IMR-90 (cell line): ENCODE measurements around the gene C16orf74. TPM values are rescaled to one million over a fixed set of nuclear protein-coding genes. Genes with fewer than 3 reads are reported as not detected.

ENCODE experiments used
- ATAC-seq: fragments of 200-7000 bp; cut with Tn5 transposase; 2 replicates; pipeline ENCODE4 v1.9.1; 2020; ENCODE audit warnings: low read depth, mild to moderate bottlenecking, moderate library complexity
- BruUV-seq: library from RNA; stranded (reverse); fragments of 400-500 nt; replicated peaks from 2 replicates; lab custom pipeline; 2021; lab: Mats Ljungman, UMichigan
- CTCF ChIA-PET: fragments of 300-600 bp; formaldehyde crosslinking; extraction: SDS; loops from one replicate; lab custom pipeline; 2021; ENCODE audit warnings: antibody characterized with exemption; lab: Yijun Ruan, JAX
- POLR2A ChIA-PET: fragments of 300-600 bp; sonication (Branson Sonifier 250); formaldehyde crosslinking; loops from one replicate; lab custom pipeline; 2022; ENCODE audit warnings: antibody characterized with exemption; ENCODE audit not compliant: unreplicated experiment; lab: Charles Lee
- DNase-seq: peaks from one replicate; pipeline ENCODE4 v3.0.0; 2013
- H2AFZ ChIP-seq: replicated peaks from 2 replicates; pipeline ENCODE3; 2013; ENCODE audit warnings: low read length, mild to moderate bottlenecking; ENCODE audit not compliant: poor library complexity
- H2AK5ac ChIP-seq: 2 replicates; pipeline ENCODE4 v1.6.1; 2013; ENCODE audit warnings: low read depth, low read length, inconsistent platforms
- H2AK9ac ChIP-seq: replicated peaks from 2 replicates; pipeline ENCODE3; 2013; ENCODE audit warnings: mild to moderate bottlenecking, low read depth, low read length, moderate library complexity; ENCODE audit not compliant: poor library complexity
- H2BK120ac ChIP-seq: 2 replicates; pipeline ENCODE4 v1.6.1; 2013; ENCODE audit warnings: low read depth, low read length, inconsistent platforms
- H2BK15ac ChIP-seq: 3 replicates; pipeline ENCODE4 v1.6.1; 2013; ENCODE audit warnings: low read depth, low read length, inconsistent platforms
- H2BK20ac ChIP-seq: 2 replicates; pipeline ENCODE4 v1.6.1; 2013; ENCODE audit warnings: low read depth, mild to moderate bottlenecking, inconsistent platforms, low read length, moderate library complexity
- H2BK5ac ChIP-seq: 2 replicates; pipeline ENCODE4 v1.6.1; 2013; ENCODE audit warnings: mild to moderate bottlenecking, low read depth, low read length, inconsistent platforms; ENCODE audit not compliant: poor library complexity, severe bottlenecking
- H3K14ac ChIP-seq: replicated peaks from 2 replicates; pipeline ENCODE4 v1.6.1; 2013; ENCODE audit warnings: low read depth, low read length, inconsistent platforms
- H3K18ac ChIP-seq: 2 replicates; pipeline ENCODE4 v1.6.1; 2013; ENCODE audit warnings: low read depth, low read length, control low read depth
- H3K23ac ChIP-seq: 2 replicates; pipeline ENCODE4 v1.6.1; 2013; ENCODE audit warnings: low read depth, low read length, inconsistent platforms
- H3K27ac ChIP-seq: 2 replicates; pipeline ENCODE4 v1.5.1; 2013; ENCODE audit warnings: mild to moderate bottlenecking, control low read depth, low read length; ENCODE audit not compliant: insufficient read depth
- H3K27me3 ChIP-seq: 2 replicates; pipeline ENCODE4 v1.6.1; 2013; ENCODE audit warnings: low read length; ENCODE audit not compliant: control insufficient read depth, insufficient read depth
- H3K36me3 ChIP-seq: 2 replicates; pipeline ENCODE4 v1.6.1; 2013; ENCODE audit warnings: low read length, mixed read lengths; ENCODE audit not compliant: control insufficient read depth, insufficient read depth
- H3K4ac ChIP-seq: 2 replicates; pipeline ENCODE4 v1.6.1; 2013; ENCODE audit warnings: low read depth, low read length, inconsistent platforms
- H3K4me1 ChIP-seq: 2 replicates; pipeline ENCODE4 v1.6.1; 2013; ENCODE audit warnings: low read length, mixed read lengths; ENCODE audit not compliant: control insufficient read depth, insufficient read depth
- H3K4me2 ChIP-seq: 2 replicates; pipeline ENCODE4 v1.6.1; 2013; ENCODE audit warnings: low read depth, mild to moderate bottlenecking, control low read depth, low read length, moderate library complexity
- H3K4me3 ChIP-seq: 2 replicates; pipeline ENCODE4 v1.5.1; 2013; ENCODE audit warnings: low read depth, mild to moderate bottlenecking, control low read depth, low read length, moderate library complexity; ENCODE audit not compliant: insufficient read depth
- H3K56ac ChIP-seq: 2 replicates; pipeline ENCODE4 v1.6.1; 2013; ENCODE audit warnings: low read length, inconsistent platforms; ENCODE audit not compliant: insufficient read depth; ENCODE audit errors: extremely low read depth
- H3K79me1 ChIP-seq, 2 experiments: 2 replicates each; pipeline ENCODE4 v1.6.1; 2013; ENCODE audit warnings: low read length in 2 of 2, inconsistent platforms in 1 of 2, low read depth in 1 of 2
- H3K9ac ChIP-seq: 2 replicates; pipeline ENCODE4 v1.6.1; 2013; ENCODE audit warnings: low read depth, low read length, control low read depth
- H3K9me1 ChIP-seq: 2 replicates; pipeline ENCODE4 v1.6.1; 2013; ENCODE audit warnings: low read length, inconsistent platforms; ENCODE audit not compliant: insufficient read depth
- H3K9me3 ChIP-seq: 2 replicates; pipeline ENCODE4 v1.6.1; 2013; ENCODE audit warnings: low read length; ENCODE audit not compliant: control insufficient read depth, insufficient read depth
- H4K20me1 ChIP-seq: 2 replicates; pipeline ENCODE4 v1.6.1; 2013; ENCODE audit warnings: low read length, inconsistent platforms; ENCODE audit not compliant: insufficient read depth
- H4K5ac ChIP-seq: 2 replicates; pipeline ENCODE4 v1.6.1; 2013; ENCODE audit warnings: mild to moderate bottlenecking, low read depth, low read length, control low read depth
- H4K8ac ChIP-seq, 2 experiments: 2 replicates each; pipeline ENCODE4 v1.6.1; 2013; ENCODE audit warnings: low read depth in 2 of 2, low read length in 2 of 2, control low read depth in 1 of 2, inconsistent platforms in 1 of 2
- H4K91ac ChIP-seq: 2 replicates; pipeline ENCODE4 v1.6.1; 2013; ENCODE audit warnings: low read depth, low read length, inconsistent platforms; ENCODE audit not compliant: insufficient read depth
- NFE2L2 ChIP-seq: fragments of 150-350 bp; IDR thresholded peaks from 2 replicates; pipeline ENCODE4 v1.6.1; 2016; ENCODE audit warnings: low read depth, mild to moderate bottlenecking, low read length
- WGBS, 2 experiments: methylation state at CpG; one replicate each; pipeline versions ENCODE4 v1.1.5 to v1.1.7; 2013; ENCODE audit warnings: missing lambda C conversion rate in 2 of 2; ENCODE audit not compliant: insufficient read length in 1 of 2; ENCODE audit errors: extremely low coverage in 2 of 2; 5-methylcytosine and 5-hydroxymethylcytosine counted together
- dilution Hi-C: fragments of 300-500 bp; cut with HindIII; formaldehyde crosslinking; loops from one replicate; pipeline ENCODE4 v1.14.3; 2018; ENCODE audit warnings: low sequenced_read_pairs; ENCODE audit not compliant: unreplicated experiment
- in situ Hi-C: fragments of 300-500 bp; cut with MboI; formaldehyde crosslinking; loops from 3 replicates; pipeline ENCODE4 v1.14.3; 2019; ENCODE audit warnings: low sequenced_read_pairs, inconsistent platforms, mixed read lengths
- intact Hi-C: fragments of 100-400 bp; cut with micrococcal nuclease; formaldehyde crosslinking; loops from 2 replicates; pipeline ENCODE4 v1.10.0; 2022
- polyA plus RNA-seq, 3 experiments: library from polyadenylated mRNA; depleted of rRNA; stranded (reverse); fragments of >200 nt; gene quantifications; 2 replicates each; pipeline ENCODE4 v1.2.3, GENCODE V29; 2012; ENCODE audit warnings: low replicate concordance in 1 of 3
- total RNA-seq: library from RNA; depleted of rRNA; stranded (reverse); fragments of >200 nt; gene quantifications from 2 replicates; pipeline ENCODE4 v1.2.3, GENCODE V29; 2012

C16orf74 gene
- total and polyA plus RNA-seq, 2 of the 4 experiments (the other 2 are of a cell fraction) = 4.5 to 12.2 TPM

DNA sequence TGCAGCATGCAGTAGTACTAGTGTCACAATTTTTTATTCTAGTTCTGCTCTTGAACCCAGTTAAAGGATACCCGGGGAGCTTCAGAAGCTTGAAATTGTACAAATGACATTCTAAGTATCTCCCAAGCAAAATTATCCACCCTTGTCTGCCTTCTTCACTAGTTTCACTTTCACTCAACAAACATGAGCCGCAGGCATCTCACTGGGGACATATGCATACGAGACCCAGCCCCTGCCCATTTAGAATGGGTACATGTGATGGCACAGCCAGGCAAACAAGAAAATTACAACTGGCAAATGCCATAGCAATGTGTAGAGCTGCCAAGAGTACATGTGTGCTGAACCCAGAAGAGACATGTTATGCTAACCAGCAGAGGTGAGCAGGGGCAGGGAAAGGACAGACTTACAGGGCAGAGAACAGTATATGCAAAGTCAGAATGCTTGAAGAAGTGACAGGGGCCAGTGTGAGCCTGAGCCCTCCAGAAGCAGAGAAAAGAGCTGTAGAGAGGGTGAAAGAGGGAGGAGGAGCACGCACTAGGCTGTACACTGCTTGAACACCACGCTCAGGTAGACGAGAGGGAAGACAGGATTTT lies 70.4 kb downstream of the C16orf74 start:
- CTCF ChIA-PET = no interaction called here
- Histone ChIP-seq H3K4ac (no peak overlapping the region), H2AFZ (no peak overlapping the region), H4K8ac (no peak overlapping the region), H2AK9ac (no peak overlapping the region), H3K9ac (no peak overlapping the region), H2BK15ac (no peak overlapping the region), H3K14ac (no peak overlapping the region), H3K4me1 (no peaks in the 10 kb centered on the region), H3K27me3 (no peaks in the 10 kb centered on the region), H3K79me1 (peaks cover 7 to 34% of the 10 kb centered on the region in 2 experiments; a peak in 3 of 4 replicates), H4K91ac (no peak overlapping the region), H4K5ac (no peak overlapping the region), H3K56ac (no peak overlapping the region), H3K4me3 (no peak overlapping the region), H3K36me3 (peaks cover 17% of the 10 kb centered on the region), H2BK20ac (no peak overlapping the region), H3K9me1 (peaks cover 5% of the 10 kb centered on the region), H3K23ac (no peak overlapping the region), H3K9me3 (no peaks in the 10 kb centered on the region), H3K27ac (no peak overlapping the region), H3K18ac (no peak overlapping the region), H2BK5ac (no peak overlapping the region), H3K4me2 (no peak overlapping the region), H4K20me1 (peaks cover 14% of the 10 kb centered on the region; the same call in 1 of the 2 replicates), H2BK120ac (no peak overlapping the region), H2AK5ac (no peak overlapping the region)
- in situ Hi-C loops = no loop called here
- 100% methylated on average over 4 of the region's 6 CpGs; no CpG with 5 or more reads in 1 of the 2 experiments for WGBS, 2 experiments
- POLR2A ChIA-PET = no interaction called here
- no TSS peak for BruUV-seq
- no peak for TF ChIP-seq NFE2L2
- DNase-seq (no peak), ATAC-seq (no peak)
- intact Hi-C loops = no loop called here
- dilution Hi-C loops = no loop called here
